OCI-LY1 (cell line): Measurements from ENCODE around the gene AIRE.

ENCODE experiments used
- EZH2 ChIP-seq: fragments of 200-600 bp; sonication (generic), shearing (Covaris generic); IDR thresholded peaks from 2 replicates; pipeline ENCODE4 v1.8.0; 2017; ENCODE audit warnings: borderline replicate concordance, mixed run types, mild to moderate bottlenecking, antibody characterized with exemption, low read length, moderate library complexity, mixed read lengths
- TF ChIP-seq, protein P1 (sequence below): fragments of 200-600 bp; sonication (generic), shearing (Covaris generic); IDR thresholded peaks from 2 replicates; pipeline ENCODE4 v1.5.1; 2017; ENCODE audit warnings: mild to moderate bottlenecking, antibody characterized with exemption, low read length, moderate library complexity, mixed read lengths

DNA sequence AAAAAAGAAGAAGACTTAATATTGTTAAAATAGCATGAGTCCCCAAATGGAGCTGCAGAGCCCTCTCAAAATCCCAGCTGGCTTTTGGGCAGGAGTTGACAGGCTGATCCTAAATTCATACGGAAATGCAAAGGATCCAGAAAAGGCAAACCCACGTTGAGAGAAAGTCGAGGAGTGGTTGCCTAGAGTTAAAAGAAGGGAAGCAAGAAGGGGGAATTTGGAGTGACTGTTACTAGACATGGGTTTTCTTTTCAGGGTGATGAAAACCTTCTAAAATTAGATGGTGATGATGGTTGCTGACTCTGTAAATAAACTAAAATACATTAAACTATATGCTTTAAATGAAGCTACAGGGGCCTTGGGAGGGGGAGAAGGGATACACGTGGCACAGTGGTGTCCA lies 25.6 kb upstream of the AIRE start:
- TF ChIP-seq, protein P1, sequence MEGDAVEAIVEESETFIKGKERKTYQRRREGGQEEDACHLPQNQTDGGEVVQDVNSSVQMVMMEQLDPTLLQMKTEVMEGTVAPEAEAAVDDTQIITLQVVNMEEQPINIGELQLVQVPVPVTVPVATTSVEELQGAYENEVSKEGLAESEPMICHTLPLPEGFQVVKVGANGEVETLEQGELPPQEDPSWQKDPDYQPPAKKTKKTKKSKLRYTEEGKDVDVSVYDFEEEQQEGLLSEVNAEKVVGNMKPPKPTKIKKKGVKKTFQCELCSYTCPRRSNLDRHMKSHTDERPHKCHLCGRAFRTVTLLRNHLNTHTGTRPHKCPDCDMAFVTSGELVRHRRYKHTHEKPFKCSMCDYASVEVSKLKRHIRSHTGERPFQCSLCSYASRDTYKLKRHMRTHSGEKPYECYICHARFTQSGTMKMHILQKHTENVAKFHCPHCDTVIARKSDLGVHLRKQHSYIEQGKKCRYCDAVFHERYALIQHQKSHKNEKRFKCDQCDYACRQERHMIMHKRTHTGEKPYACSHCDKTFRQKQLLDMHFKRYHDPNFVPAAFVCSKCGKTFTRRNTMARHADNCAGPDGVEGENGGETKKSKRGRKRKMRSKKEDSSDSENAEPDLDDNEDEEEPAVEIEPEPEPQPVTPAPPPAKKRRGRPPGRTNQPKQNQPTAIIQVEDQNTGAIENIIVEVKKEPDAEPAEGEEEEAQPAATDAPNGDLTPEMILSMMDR, result no peak
- no peak for TF ChIP-seq EZH2
